ENCODE measurements around the gene LIN28B. TPM values are rescaled to one million over a fixed set of nuclear protein-coding genes. Genes with fewer than 3 reads are reported as not detected.

LIN28B gene
- total RNA-seq, 1 experiment from 2014 or later: 0.25 TPM

- no peak overlapping the region for H3K9ac ChIP-seq (ENCODE audit: low read length)
- H4K20me1 ChIP-seq (ENCODE audit: insufficient read depth): no peaks in the 10 kb centered on the region
- no peaks in the 10 kb centered on the region for H3K79me2 ChIP-seq (ENCODE audit: insufficient read depth, low read length)
- intact Hi-C loops (cut with micrococcal nuclease): no loop called here
- no peaks in the 10 kb centered on the region for H3K4me1 ChIP-seq (ENCODE audit: control insufficient read depth in 1 of 2, insufficient read depth in 2 of 2, low read length in 2 of 2)
- no peak overlapping the region for H3K4me2 ChIP-seq (ENCODE audit: low read length)
- no peak overlapping the region for H2AFZ ChIP-seq (ENCODE audit: low read depth, low read length, poor library complexity, severe bottlenecking)
- H3K36me3 ChIP-seq (ENCODE audit: control insufficient read depth in 1 of 2, insufficient read depth in 2 of 2, low read length in 2 of 2): no peaks in the 10 kb centered on the region
- POLR2A ChIA-PET: no interaction called here
- DNase-seq (ENCODE audit: low read depth, low spot score): no peak
- no peaks in the 10 kb centered on the region for H3K9me3 ChIP-seq (ENCODE audit: control insufficient read depth in 1 of 2, insufficient read depth in 1 of 2, low read depth in 1 of 2, low read length in 2 of 2)
- no peak overlapping the region for H3K4me3 ChIP-seq (replicated peaks in 1 of 2; ENCODE audit: low read depth in 1 of 2, low read length in 2 of 2)
- ATAC-seq: no peak
- CTCF ChIA-PET: no interaction called here
- TF ChIP-seq EZH2 (IDR thresholded peaks at IDR 0.05): no peak
- no peak for TF ChIP-seq ATF3 (IDR thresholded peaks at IDR 0.05)
- no peak for TF ChIP-seq CBX3 (IDR thresholded peaks at IDR 0.05; ENCODE audit: low read depth)
- no peak for TF ChIP-seq TCF7L2 (IDR thresholded peaks at IDR 0.05; ENCODE audit: borderline replicate concordance, extremely low read depth, insufficient read depth, insufficient read length)
- TF ChIP-seq JUND (IDR thresholded peaks at IDR 0.05): no peak
- no peak for TF ChIP-seq EZH2phosphoT487 (IDR thresholded peaks at IDR 0.05; ENCODE audit: borderline replicate concordance)
- TF ChIP-seq SIN3A (IDR thresholded peaks at IDR 0.05; ENCODE audit: low read depth): no peak
- TF ChIP-seq MAX (IDR thresholded peaks at IDR 0.05): no peak
- no peaks in the 10 kb centered on the region for H3K27me3 ChIP-seq (ENCODE audit: insufficient read depth, low read length)
- no TSS peak for BruUV-seq (replicated peaks)
- RAD21 ChIA-PET (ENCODE audit: low non-redundant PET in 1 of 2, low total read pairs in 2 of 2, uncharacterized antibody in 2 of 2, unreplicated experiment in 2 of 2): no interaction called here
- no peaks in the 10 kb centered on the region for H3K9me2 ChIP-seq (ENCODE audit: insufficient read depth)
- H3K27ac ChIP-seq (ENCODE audit: low read depth, low read length): no peak overlapping the region
Measured at GRCh38 chr6:104908031-104908887, 48.6 kb upstream of the LIN28B start.

DNA sequence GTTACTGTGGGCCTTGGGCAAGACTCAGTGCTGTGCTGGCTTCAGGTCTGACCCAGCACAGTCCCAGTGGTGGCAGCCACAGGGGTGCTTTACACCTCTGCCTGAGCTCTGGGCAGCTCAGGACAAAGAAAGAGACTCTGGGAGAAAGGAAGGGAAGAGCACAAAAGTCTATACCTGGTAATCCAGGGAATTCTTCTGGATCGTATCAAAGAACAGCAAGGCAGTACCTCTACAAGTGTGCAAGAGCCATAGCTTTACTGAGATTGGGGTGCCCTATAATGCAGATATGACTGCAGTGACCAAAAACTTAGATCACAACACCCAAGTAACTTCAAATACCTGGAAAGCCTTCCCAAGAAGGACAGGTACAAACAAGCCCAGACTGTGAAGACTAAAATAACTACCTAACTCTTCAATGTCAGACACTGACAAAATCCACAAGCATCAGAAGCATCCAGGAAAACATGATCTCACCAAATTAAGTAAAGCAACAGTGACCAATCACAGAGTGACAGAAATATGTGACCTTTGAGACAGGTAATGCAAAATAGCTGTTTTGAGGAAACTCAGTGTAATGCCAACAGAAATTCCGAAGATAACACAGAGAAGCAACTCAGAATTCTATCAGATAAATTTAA, 47.9 kb upstream of the LIN28B start:
- Histone ChIP-seq H3K4me1 (ENCODE audit: control insufficient read depth in 1 of 2, insufficient read depth in 2 of 2, low read length in 2 of 2) (no peaks in the 10 kb centered on the region), H3K9me3 (ENCODE audit: control insufficient read depth in 1 of 2, insufficient read depth in 1 of 2, low read depth in 1 of 2, low read length in 2 of 2) (no peaks in the 10 kb centered on the region), H3K27ac (ENCODE audit: low read depth, low read length) (no peak overlapping the region), H3K27me3 (ENCODE audit: insufficient read depth, low read length) (no peaks in the 10 kb centered on the region), H3K4me2 (ENCODE audit: low read length) (no peak overlapping the region), H3K9me2 (ENCODE audit: insufficient read depth) (no peaks in the 10 kb centered on the region), H3K4me3 (replicated peaks in 1 of 2; ENCODE audit: low read depth in 1 of 2, low read length in 2 of 2) (no peak overlapping the region), H4K20me1 (ENCODE audit: insufficient read depth) (no peaks in the 10 kb centered on the region), H3K79me2 (ENCODE audit: insufficient read depth, low read length) (no peaks in the 10 kb centered on the region), H2AFZ (ENCODE audit: low read depth, low read length, poor library complexity, severe bottlenecking) (no peak overlapping the region), H3K36me3 (ENCODE audit: control insufficient read depth in 1 of 2, insufficient read depth in 2 of 2, low read length in 2 of 2) (no peaks in the 10 kb centered on the region), H3K9ac (ENCODE audit: low read length) (no peak overlapping the region)
- BruUV-seq (replicated peaks): no TSS peak
- ChIA-PET RAD21 (ENCODE audit: low non-redundant PET in 1 of 2, low total read pairs in 2 of 2, uncharacterized antibody in 2 of 2, unreplicated experiment in 2 of 2) (no interaction called here), CTCF (no interaction called here), POLR2A (no interaction called here)
- ATAC-seq (no peak), DNase-seq (ENCODE audit: low read depth, low spot score) (no peak)
- intact Hi-C loops (cut with micrococcal nuclease): no loop called here
- no peak for TF ChIP-seq JUND (IDR thresholded peaks at IDR 0.05)
- TF ChIP-seq, protein P1, sequence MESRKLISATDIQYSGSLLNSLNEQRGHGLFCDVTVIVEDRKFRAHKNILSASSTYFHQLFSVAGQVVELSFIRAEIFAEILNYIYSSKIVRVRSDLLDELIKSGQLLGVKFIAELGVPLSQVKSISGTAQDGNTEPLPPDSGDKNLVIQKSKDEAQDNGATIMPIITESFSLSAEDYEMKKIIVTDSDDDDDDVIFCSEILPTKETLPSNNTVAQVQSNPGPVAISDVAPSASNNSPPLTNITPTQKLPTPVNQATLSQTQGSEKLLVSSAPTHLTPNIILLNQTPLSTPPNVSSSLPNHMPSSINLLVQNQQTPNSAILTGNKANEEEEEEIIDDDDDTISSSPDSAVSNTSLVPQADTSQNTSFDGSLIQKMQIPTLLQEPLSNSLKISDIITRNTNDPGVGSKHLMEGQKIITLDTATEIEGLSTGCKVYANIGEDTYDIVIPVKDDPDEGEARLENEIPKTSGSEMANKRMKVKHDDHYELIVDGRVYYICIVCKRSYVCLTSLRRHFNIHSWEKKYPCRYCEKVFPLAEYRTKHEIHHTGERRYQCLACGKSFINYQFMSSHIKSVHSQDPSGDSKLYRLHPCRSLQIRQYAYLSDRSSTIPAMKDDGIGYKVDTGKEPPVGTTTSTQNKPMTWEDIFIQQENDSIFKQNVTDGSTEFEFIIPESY (IDR thresholded peaks at IDR 0.05; ENCODE audit: extremely low read depth, insufficient replicate concordance, low read length): no peak
- TF ChIP-seq ZNF274 (IDR thresholded peaks at IDR 0.05; ENCODE audit: low read depth, low read length): no peak
- TF ChIP-seq YY1 (IDR thresholded peaks at IDR 0.05; ENCODE audit: extremely low read depth, insufficient replicate concordance, low read depth, low read length): no peak
- TF ChIP-seq CBX3 (IDR thresholded peaks at IDR 0.05; ENCODE audit: low read depth): no peak
- TF ChIP-seq ELF1 (IDR thresholded peaks at IDR 0.05; ENCODE audit: borderline replicate concordance, low read depth): no peak
- no peak for TF ChIP-seq TCF7L2 (IDR thresholded peaks at IDR 0.05; ENCODE audit: borderline replicate concordance, extremely low read depth, insufficient read depth, insufficient read length)
- TF ChIP-seq EZH2phosphoT487 (IDR thresholded peaks at IDR 0.05; ENCODE audit: borderline replicate concordance): no peak

Data from HCT116 (cell line).